Measurements from ENCODE around the gene MTMR4. TPM values are rescaled to one million over a fixed set of nuclear protein-coding genes. Genes with fewer than 3 reads are reported as not detected.

MTMR4 gene
- polyA plus RNA-seq, 1 donor from 2014 or later, result 124 TPM

- no peak for TF ChIP-seq SMC3 (conservative IDR thresholded peaks at IDR 0.05; ENCODE audit: poor library complexity)
- TF ChIP-seq TAF1 (IDR thresholded peaks at IDR 0.05; ENCODE audit: low read depth), result no peak
- TF ChIP-seq MXI1 (conservative IDR thresholded peaks at IDR 0.05; ENCODE audit: poor library complexity, severe bottlenecking), result no peak
- no peak for TF ChIP-seq POLR2AphosphoS5 (IDR thresholded peaks at IDR 0.05)
- no peak for TF ChIP-seq REST (IDR thresholded peaks at IDR 0.05; ENCODE audit: borderline replicate concordance)
- TF ChIP-seq EP300 (conservative IDR thresholded peaks at IDR 0.05; ENCODE audit: poor library complexity, severe bottlenecking), result no peak
- no peak for TF ChIP-seq RAD21 (conservative IDR thresholded peaks at IDR 0.05)
- TF ChIP-seq EZH2 (IDR thresholded peaks at IDR 0.05; ENCODE audit: borderline replicate concordance, insufficient read depth, low read length, poor library complexity, severe bottlenecking), result no peak
- no peak for TF ChIP-seq CTCF (IDR thresholded peaks at IDR 0.05; ENCODE audit: poor library complexity, severe bottlenecking)
- Histone ChIP-seq H3K27me3 (ENCODE audit: insufficient read depth, low read depth, low read length) (no peaks in the 10 kb centered on the region), H3K27ac (ENCODE audit: low read length) (no peak overlapping the region), H3F3A (ENCODE audit: insufficient read depth, low read length, poor library complexity, severe bottlenecking) (no peaks in the 10 kb centered on the region), H2AFZ (ENCODE audit: low read depth, low read length) (no peak overlapping the region), H3K9me2 (ENCODE audit: insufficient read depth, low read length) (no peaks in the 10 kb centered on the region), H3K79me2 (replicated peaks; ENCODE audit: insufficient read depth, low read length) (no peaks in the 10 kb centered on the region), H3K4me2 (ENCODE audit: low read length) (no peak overlapping the region), H3K4me3 (ENCODE audit: low read length) (no peak overlapping the region), H3K9me3 (ENCODE audit: low read length) (no peaks in the 10 kb centered on the region), H4K20me1 (ENCODE audit: insufficient read depth) (no peaks in the 10 kb centered on the region), H3K9ac (ENCODE audit: low read length) (no peak overlapping the region), H3K36me3 (ENCODE audit: insufficient read depth, low read length) (no peaks in the 10 kb centered on the region)
Measured at GRCh38 chr17:58538811-58539409, 24.5 kb upstream of the MTMR4 start.

GRCh38 chr17:58537266-58537665 lies 22.8 kb upstream of the MTMR4 start:
- Histone ChIP-seq H3K79me2 (replicated peaks; ENCODE audit: insufficient read depth, low read length) (no peaks in the 10 kb centered on the region), H3K4me2 (ENCODE audit: low read length) (no peak overlapping the region), H3K27ac (ENCODE audit: low read length) (no peak overlapping the region), H3K27me3 (ENCODE audit: insufficient read depth, low read depth, low read length) (peaks cover 2% of the 10 kb centered on the region), H3K9me2 (ENCODE audit: insufficient read depth, low read length) (no peaks in the 10 kb centered on the region), H3F3A (ENCODE audit: insufficient read depth, low read length, poor library complexity, severe bottlenecking) (no peaks in the 10 kb centered on the region), H4K20me1 (ENCODE audit: insufficient read depth) (no peaks in the 10 kb centered on the region), H3K9me3 (ENCODE audit: low read length) (no peaks in the 10 kb centered on the region), H3K36me3 (ENCODE audit: insufficient read depth, low read length) (no peaks in the 10 kb centered on the region), H3K9ac (ENCODE audit: low read length) (no peak overlapping the region), H3K4me3 (ENCODE audit: low read length) (no peak overlapping the region), H2AFZ (ENCODE audit: low read depth, low read length) (no peak overlapping the region)
- no peak for TF ChIP-seq MXI1 (conservative IDR thresholded peaks at IDR 0.05; ENCODE audit: poor library complexity, severe bottlenecking)
- no peak for TF ChIP-seq POLR2AphosphoS5 (IDR thresholded peaks at IDR 0.05)
- TF ChIP-seq CTCF (IDR thresholded peaks at IDR 0.05; ENCODE audit: poor library complexity, severe bottlenecking), result no peak
- no peak for TF ChIP-seq EZH2 (IDR thresholded peaks at IDR 0.05; ENCODE audit: borderline replicate concordance, insufficient read depth, low read length, poor library complexity, severe bottlenecking)
- TF ChIP-seq REST (IDR thresholded peaks at IDR 0.05; ENCODE audit: borderline replicate concordance), result no peak
- TF ChIP-seq SMC3 (conservative IDR thresholded peaks at IDR 0.05; ENCODE audit: poor library complexity), result no peak
- no peak for TF ChIP-seq TAF1 (IDR thresholded peaks at IDR 0.05; ENCODE audit: low read depth)
- TF ChIP-seq RAD21 (conservative IDR thresholded peaks at IDR 0.05), result no peak
- no peak for TF ChIP-seq EP300 (conservative IDR thresholded peaks at IDR 0.05; ENCODE audit: poor library complexity, severe bottlenecking)

Data from neural cell (in vitro differentiated cells).